Gastroesophageal sphincter (tissue), 3 donors: ENCODE results near the gene PHKA1.

Source experiments
- CTCF ChIP-seq, 4 experiments: fragments of 200-600 bp in 2 of 4; fragments of 450-650 bp in 2 of 4; sonication (generic) in 1 of 4; IDR thresholded peaks; one replicate each; pipeline ENCODE4 v1.5.1; 2017 to 2019; ENCODE audit warnings: antibody characterized with exemption in 4 of 4, mild to moderate bottlenecking in 2 of 4, moderate library complexity in 2 of 4
- POLR2A ChIP-seq, 2 donors: fragments of 450-650 bp; IDR thresholded peaks; one replicate each; pipeline ENCODE4 v1.6.1; 2017; ENCODE audit warnings: antibody characterized with exemption in 2 of 2, mild to moderate bottlenecking in 2 of 2, moderate library complexity in 1 of 2
- POLR2AphosphoS5 ChIP-seq: sonication (generic); formaldehyde crosslinking; IDR thresholded peaks from one replicate; pipeline ENCODE4 v1.6.1; 2017; ENCODE audit warnings: antibody characterized with exemption

- TF ChIP-seq POLR2A (IDR thresholded peaks at IDR 0.05) (no peak), CTCF (IDR thresholded peaks at IDR 0.05) (no peak), POLR2AphosphoS5 (no peak)
Measured at GRCh38 chrX:72554448-72555140, 159.5 kb downstream of the PHKA1 start.
